ENCODE results near the gene SETD7.

GRCh38 chr4:139568206-139568955 lies 12.4 kb upstream of the SETD7 start:
- TF ChIP-seq POLR2AphosphoS5 (IDR thresholded peaks at IDR 0.05; ENCODE audit: insufficient read depth, low read depth, low read length) (no peak), POLR2A (IDR thresholded peaks at IDR 0.05; ENCODE audit: low read depth, low read length) (no peak), MYC (IDR thresholded peaks at IDR 0.05; ENCODE audit: low read depth, low read length) (no peak), CTCF (IDR thresholded peaks at IDR 0.05; ENCODE audit: extremely low read depth in 1 of 2, insufficient read depth in 1 of 2, low read depth in 1 of 2, low read length in 2 of 2) (no peak), EZH2 (IDR thresholded peaks at IDR 0.05; ENCODE audit: borderline replicate concordance, low read depth, low read length, severe bottlenecking) (no peak), MAX (IDR thresholded peaks at IDR 0.05; ENCODE audit: insufficient read depth, insufficient read length) (no peak), JUN (IDR thresholded peaks at IDR 0.05; ENCODE audit: borderline replicate concordance, insufficient read depth, insufficient read length, low read depth) (no peak), GATA2 (IDR thresholded peaks at IDR 0.05; ENCODE audit: insufficient read depth, insufficient read length, low read depth, low read length) (no peak), FOS (IDR thresholded peaks at IDR 0.05; ENCODE audit: borderline replicate concordance, insufficient read depth, low read length) (no peak)

Measured in endothelial cell of umbilical vein (primary cell).